ENCODE results near the gene EDARADD. TPM values are rescaled to one million over a fixed set of nuclear protein-coding genes. Genes with fewer than 3 reads are reported as not detected.
A peak's percentile ranks its signal among the peaks of the same experiment; 100 is the strongest.

EDARADD gene
- total and polyA plus RNA-seq, 2 of the 13 experiments (the other 11 are each of a cell fraction or from before 2014, with no cell fraction given), result 0.03 TPM; not detected in 1

DNA sequence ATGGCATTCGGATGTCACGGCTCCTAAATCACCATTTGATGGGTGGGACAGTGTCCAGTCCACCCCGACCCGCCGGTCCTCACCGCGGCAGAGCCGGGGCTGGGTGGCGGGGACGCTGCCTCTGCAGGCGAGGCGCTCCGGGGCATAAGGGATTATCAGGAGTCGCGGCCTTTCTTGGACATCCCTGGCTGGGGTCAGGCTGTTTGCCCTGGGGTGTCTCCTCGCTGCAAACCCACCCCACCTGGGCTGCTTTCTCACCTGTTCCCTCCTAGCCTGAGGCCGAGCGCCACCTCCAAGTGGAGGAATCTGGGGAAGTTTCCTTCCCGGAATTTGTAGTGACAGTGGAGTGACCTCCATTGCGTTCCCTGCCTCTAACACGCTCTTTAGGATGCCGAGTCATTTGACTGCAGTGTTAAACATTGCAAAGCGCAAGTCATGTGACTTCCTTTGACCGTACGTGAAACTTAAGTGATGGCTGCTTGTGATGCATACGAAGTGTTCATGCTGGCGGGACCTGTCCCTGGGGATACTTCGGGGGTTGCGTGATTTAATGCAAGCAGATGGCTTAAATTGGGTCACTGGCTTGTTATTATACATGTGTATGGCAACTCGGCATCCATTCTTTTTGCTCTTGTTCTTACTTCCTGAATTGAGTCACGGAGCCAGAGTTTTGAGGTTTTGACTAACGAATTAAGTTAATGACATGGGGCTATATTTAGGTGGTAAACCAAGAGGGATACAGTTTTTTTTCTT, 130.2 kb downstream of the EDARADD start (continued):
- TF ChIP-seq ZNF280D (CRISPR knock-in tag; IDR thresholded peaks at IDR 0.05), result no peak
- peak; percentile 44; the same call in 1 of the 2 replicates for TF ChIP-seq ERF (CRISPR knock-in tag; IDR thresholded peaks at IDR 0.05)
- TF ChIP-seq ZBTB7A (CRISPR knock-in tag; IDR thresholded peaks at IDR 0.05), result no peak
- TF ChIP-seq, protein P1, sequence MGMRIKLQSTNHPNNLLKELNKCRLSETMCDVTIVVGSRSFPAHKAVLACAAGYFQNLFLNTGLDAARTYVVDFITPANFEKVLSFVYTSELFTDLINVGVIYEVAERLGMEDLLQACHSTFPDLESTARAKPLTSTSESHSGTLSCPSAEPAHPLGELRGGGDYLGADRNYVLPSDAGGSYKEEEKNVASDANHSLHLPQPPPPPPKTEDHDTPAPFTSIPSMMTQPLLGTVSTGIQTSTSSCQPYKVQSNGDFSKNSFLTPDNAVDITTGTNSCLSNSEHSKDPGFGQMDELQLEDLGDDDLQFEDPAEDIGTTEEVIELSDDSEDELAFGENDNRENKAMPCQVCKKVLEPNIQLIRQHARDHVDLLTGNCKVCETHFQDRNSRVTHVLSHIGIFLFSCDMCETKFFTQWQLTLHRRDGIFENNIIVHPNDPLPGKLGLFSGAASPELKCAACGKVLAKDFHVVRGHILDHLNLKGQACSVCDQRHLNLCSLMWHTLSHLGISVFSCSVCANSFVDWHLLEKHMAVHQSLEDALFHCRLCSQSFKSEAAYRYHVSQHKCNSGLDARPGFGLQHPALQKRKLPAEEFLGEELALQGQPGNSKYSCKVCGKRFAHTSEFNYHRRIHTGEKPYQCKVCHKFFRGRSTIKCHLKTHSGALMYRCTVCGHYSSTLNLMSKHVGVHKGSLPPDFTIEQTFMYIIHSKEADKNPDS (CRISPR knock-in tag; IDR thresholded peaks at IDR 0.05), result no peak
- TF ChIP-seq KDM5A (IDR thresholded peaks at IDR 0.05; ENCODE audit: borderline replicate concordance, low read length), result peak; percentile 84
- TF ChIP-seq CTCF (CRISPR knock-in tag; IDR thresholded peaks at IDR 0.05), result no peak
- TF ChIP-seq, protein P2, sequence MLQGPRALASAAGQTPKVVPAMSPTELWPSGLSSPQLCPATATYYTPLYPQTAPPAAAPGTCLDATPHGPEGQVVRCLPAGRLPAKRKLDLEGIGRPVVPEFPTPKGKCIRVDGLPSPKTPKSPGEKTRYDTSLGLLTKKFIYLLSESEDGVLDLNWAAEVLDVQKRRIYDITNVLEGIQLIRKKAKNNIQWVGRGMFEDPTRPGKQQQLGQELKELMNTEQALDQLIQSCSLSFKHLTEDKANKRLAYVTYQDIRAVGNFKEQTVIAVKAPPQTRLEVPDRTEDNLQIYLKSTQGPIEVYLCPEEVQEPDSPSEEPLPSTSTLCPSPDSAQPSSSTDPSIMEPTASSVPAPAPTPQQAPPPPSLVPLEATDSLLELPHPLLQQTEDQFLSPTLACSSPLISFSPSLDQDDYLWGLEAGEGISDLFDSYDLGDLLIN (CRISPR knock-in tag; IDR thresholded peaks at IDR 0.05; ENCODE audit: borderline replicate concordance), result no peak
- no peak for TF ChIP-seq RCOR2 (CRISPR knock-in tag; IDR thresholded peaks at IDR 0.05)
- TF ChIP-seq ZNF354B (CRISPR knock-in tag; IDR thresholded peaks at IDR 0.05), result no peak
- no peak for TF ChIP-seq ZMAT5 (CRISPR knock-in tag; IDR thresholded peaks at IDR 0.05; ENCODE audit: borderline replicate concordance, low read depth)
- no peak for TF ChIP-seq PCBP1 (IDR thresholded peaks at IDR 0.05; ENCODE audit: borderline replicate concordance, low read depth, low read length)
- TF ChIP-seq, protein P3, sequence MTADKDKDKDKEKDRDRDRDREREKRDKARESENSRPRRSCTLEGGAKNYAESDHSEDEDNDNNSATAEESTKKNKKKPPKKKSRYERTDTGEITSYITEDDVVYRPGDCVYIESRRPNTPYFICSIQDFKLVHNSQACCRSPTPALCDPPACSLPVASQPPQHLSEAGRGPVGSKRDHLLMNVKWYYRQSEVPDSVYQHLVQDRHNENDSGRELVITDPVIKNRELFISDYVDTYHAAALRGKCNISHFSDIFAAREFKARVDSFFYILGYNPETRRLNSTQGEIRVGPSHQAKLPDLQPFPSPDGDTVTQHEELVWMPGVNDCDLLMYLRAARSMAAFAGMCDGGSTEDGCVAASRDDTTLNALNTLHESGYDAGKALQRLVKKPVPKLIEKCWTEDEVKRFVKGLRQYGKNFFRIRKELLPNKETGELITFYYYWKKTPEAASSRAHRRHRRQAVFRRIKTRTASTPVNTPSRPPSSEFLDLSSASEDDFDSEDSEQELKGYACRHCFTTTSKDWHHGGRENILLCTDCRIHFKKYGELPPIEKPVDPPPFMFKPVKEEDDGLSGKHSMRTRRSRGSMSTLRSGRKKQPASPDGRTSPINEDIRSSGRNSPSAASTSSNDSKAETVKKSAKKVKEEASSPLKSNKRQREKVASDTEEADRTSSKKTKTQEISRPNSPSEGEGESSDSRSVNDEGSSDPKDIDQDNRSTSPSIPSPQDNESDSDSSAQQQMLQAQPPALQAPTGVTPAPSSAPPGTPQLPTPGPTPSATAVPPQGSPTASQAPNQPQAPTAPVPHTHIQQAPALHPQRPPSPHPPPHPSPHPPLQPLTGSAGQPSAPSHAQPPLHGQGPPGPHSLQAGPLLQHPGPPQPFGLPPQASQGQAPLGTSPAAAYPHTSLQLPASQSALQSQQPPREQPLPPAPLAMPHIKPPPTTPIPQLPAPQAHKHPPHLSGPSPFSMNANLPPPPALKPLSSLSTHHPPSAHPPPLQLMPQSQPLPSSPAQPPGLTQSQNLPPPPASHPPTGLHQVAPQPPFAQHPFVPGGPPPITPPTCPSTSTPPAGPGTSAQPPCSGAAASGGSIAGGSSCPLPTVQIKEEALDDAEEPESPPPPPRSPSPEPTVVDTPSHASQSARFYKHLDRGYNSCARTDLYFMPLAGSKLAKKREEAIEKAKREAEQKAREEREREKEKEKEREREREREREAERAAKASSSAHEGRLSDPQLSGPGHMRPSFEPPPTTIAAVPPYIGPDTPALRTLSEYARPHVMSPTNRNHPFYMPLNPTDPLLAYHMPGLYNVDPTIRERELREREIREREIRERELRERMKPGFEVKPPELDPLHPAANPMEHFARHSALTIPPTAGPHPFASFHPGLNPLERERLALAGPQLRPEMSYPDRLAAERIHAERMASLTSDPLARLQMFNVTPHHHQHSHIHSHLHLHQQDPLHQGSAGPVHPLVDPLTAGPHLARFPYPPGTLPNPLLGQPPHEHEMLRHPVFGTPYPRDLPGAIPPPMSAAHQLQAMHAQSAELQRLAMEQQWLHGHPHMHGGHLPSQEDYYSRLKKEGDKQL (CRISPR knock-in tag; IDR thresholded peaks at IDR 0.05; ENCODE audit: low read depth), result no peak

All from HepG2 (cell line).